ENCODE results near the gene GHSR.

The GHSR gene

GRCh38 chr3:172405914-172406313 lies 42.3 kb downstream of the GHSR start:
- no peaks in the 10 kb centered on the region for H3K4me1 ChIP-seq (ENCODE audit: control insufficient read depth, low read length)
- no peak overlapping the region for H3K4me2 ChIP-seq (ENCODE audit: low read length)
- H3K79me2 ChIP-seq (ENCODE audit: control insufficient read depth, low read length) = no peaks in the 10 kb centered on the region
- H4K20me1 ChIP-seq (ENCODE audit: control insufficient read depth, insufficient read depth, low read depth, low read length) = no peaks in the 10 kb centered on the region
- no peaks in the 10 kb centered on the region for H3K36me3 ChIP-seq (ENCODE audit: control insufficient read depth, low read length)
- H3K9me3 ChIP-seq (ENCODE audit: control insufficient read depth, insufficient read depth, low read length) = no peaks in the 10 kb centered on the region
- no peaks in the 10 kb centered on the region for H3K9me2 ChIP-seq (replicated peaks; ENCODE audit: control insufficient read depth, low read length)
- H3F3A ChIP-seq (ENCODE audit: control insufficient read depth, insufficient read depth) = no peaks in the 10 kb centered on the region
- H3K4me3 ChIP-seq (ENCODE audit: low read length) = no peak overlapping the region
- TF ChIP-seq CTCF (IDR thresholded peaks at IDR 0.05; ENCODE audit: low read depth, low read length, poor library complexity, severe bottlenecking) (no peak), EZH2phosphoT487 (IDR thresholded peaks at IDR 0.05; ENCODE audit: borderline replicate concordance, low read length) (no peak)
- H3K27me3 ChIP-seq (ENCODE audit: control insufficient read depth, low read length) = no peaks in the 10 kb centered on the region
- H3K27ac ChIP-seq (ENCODE audit: low read depth, low read length) = no peak overlapping the region

GRCh38 chr3:172404237-172404962 lies 43.9 kb downstream of the GHSR start:
- Histone ChIP-seq H3K4me1 (ENCODE audit: control insufficient read depth, low read length) (no peaks in the 10 kb centered on the region), H3F3A (ENCODE audit: control insufficient read depth, insufficient read depth) (no peaks in the 10 kb centered on the region), H3K79me2 (ENCODE audit: control insufficient read depth, low read length) (no peaks in the 10 kb centered on the region), H3K9me2 (replicated peaks; ENCODE audit: control insufficient read depth, low read length) (no peaks in the 10 kb centered on the region), H3K4me2 (ENCODE audit: low read length) (no peak overlapping the region), H4K20me1 (ENCODE audit: control insufficient read depth, insufficient read depth, low read depth, low read length) (no peaks in the 10 kb centered on the region), H3K4me3 (ENCODE audit: low read length) (no peak overlapping the region), H3K9me3 (ENCODE audit: control insufficient read depth, insufficient read depth, low read length) (no peaks in the 10 kb centered on the region), H3K27ac (ENCODE audit: low read depth, low read length) (no peak overlapping the region), H3K27me3 (ENCODE audit: control insufficient read depth, low read length) (no peaks in the 10 kb centered on the region), H3K36me3 (ENCODE audit: control insufficient read depth, low read length) (no peaks in the 10 kb centered on the region)
- no peak for TF ChIP-seq EZH2phosphoT487 (IDR thresholded peaks at IDR 0.05; ENCODE audit: borderline replicate concordance, low read length)
- TF ChIP-seq CTCF (IDR thresholded peaks at IDR 0.05; ENCODE audit: low read depth, low read length, poor library complexity, severe bottlenecking) = no peak

- Histone ChIP-seq H3F3A (ENCODE audit: control insufficient read depth, insufficient read depth) (no peaks in the 10 kb centered on the region), H4K20me1 (ENCODE audit: control insufficient read depth, insufficient read depth, low read depth, low read length) (no peaks in the 10 kb centered on the region), H3K79me2 (ENCODE audit: control insufficient read depth, low read length) (no peaks in the 10 kb centered on the region), H3K27me3 (ENCODE audit: control insufficient read depth, low read length) (no peaks in the 10 kb centered on the region), H3K4me2 (ENCODE audit: low read length) (no peak overlapping the region), H3K4me1 (ENCODE audit: control insufficient read depth, low read length) (no peaks in the 10 kb centered on the region), H3K36me3 (ENCODE audit: control insufficient read depth, low read length) (no peaks in the 10 kb centered on the region), H3K9me3 (ENCODE audit: control insufficient read depth, insufficient read depth, low read length) (no peaks in the 10 kb centered on the region), H3K27ac (ENCODE audit: low read depth, low read length) (no peak overlapping the region), H3K9me2 (replicated peaks; ENCODE audit: control insufficient read depth, low read length) (no peaks in the 10 kb centered on the region), H3K4me3 (ENCODE audit: low read length) (no peak overlapping the region)
- TF ChIP-seq CTCF (IDR thresholded peaks at IDR 0.05; ENCODE audit: low read depth, low read length, poor library complexity, severe bottlenecking) (no peak), EZH2phosphoT487 (IDR thresholded peaks at IDR 0.05; ENCODE audit: borderline replicate concordance, low read length) (no peak)
Measured at GRCh38 chr3:172402892-172403643, 45.2 kb downstream of the GHSR start.

All from DOHH2 (cell line).